Activated CD8-positive, alpha-beta T cell treated with anti-CD3 and anti-CD28 coated beads, Interleukin-2, amount 10 ng/mL, durations not matched to agents 7 days and 5 days (primary cell): Measurements from ENCODE around the gene FBXL7. TPM values are rescaled to one million over a fixed set of nuclear protein-coding genes. Genes with fewer than 3 reads are reported as not detected.

ENCODE experiments used
- ATAC-seq: fragments of 150-1000 bp; cut with Tn5 transposase; one replicate; pipeline ENCODE4 v1.10.0; 2021; ENCODE audit warnings: moderate library complexity
- CTCF ChIA-PET: fragments of 350-600 bp; sonication (Branson Sonifier 250); formaldehyde crosslinking; loops from one replicate; lab custom pipeline; 2021; ENCODE audit warnings: antibody characterized with exemption; lab: Charles Lee
- POLR2A ChIA-PET: fragments of 350-600 bp; sonication (Branson Sonifier 250); formaldehyde crosslinking; loops from one replicate; lab custom pipeline; 2021; ENCODE audit warnings: antibody characterized with exemption; lab: Charles Lee
- DNase-seq: peaks from one replicate; pipeline ENCODE4 v3.0.0-alpha.2; 2020
- H3K27ac Mint-ChIP-seq: one replicate; pipeline ENCODE4 v1.8.0; 2021; ENCODE audit warnings: mild to moderate bottlenecking, mixed read lengths
- H3K27me3 Mint-ChIP-seq: one replicate; pipeline ENCODE4 v1.8.0; 2021; ENCODE audit warnings: low read depth, mixed read lengths
- H3K36me3 Mint-ChIP-seq: one replicate; pipeline ENCODE4 v1.8.0; 2021; ENCODE audit warnings: low read depth, mixed read lengths
- H3K4me1 Mint-ChIP-seq: one replicate; pipeline ENCODE4 v1.8.0; 2021; ENCODE audit warnings: low read depth, mixed read lengths
- H3K4me3 Mint-ChIP-seq: one replicate; pipeline ENCODE4 v1.8.0; 2021; ENCODE audit warnings: mild to moderate bottlenecking, mixed read lengths
- H3K9me3 Mint-ChIP-seq: one replicate; pipeline ENCODE4 v1.8.0; 2022; ENCODE audit warnings: mixed read lengths; ENCODE audit not compliant: insufficient read depth
- total RNA-seq, 2 experiments: library from RNA; stranded (reverse); gene quantifications; one replicate each; pipeline ENCODE4 v1.2.3, GENCODE V29; 2021

Gene FBXL7
- total RNA-seq, 2 experiments from 2014 or later, result not detected

GRCh38 chr5:15571618-15572017, 71.6 kb downstream of the FBXL7 start:
- no peak for ATAC-seq
- H3K27ac Mint-ChIP-seq, result no peak overlapping the region
- no peaks in the 10 kb centered on the region for H3K9me3 Mint-ChIP-seq
- ChIA-PET CTCF (no interaction called here), POLR2A (no interaction called here)
- no peak overlapping the region for H3K4me3 Mint-ChIP-seq
- no peaks in the 10 kb centered on the region for H3K27me3 Mint-ChIP-seq
- no peak for DNase-seq
- H3K36me3 Mint-ChIP-seq, result no peaks in the 10 kb centered on the region
- no peaks in the 10 kb centered on the region for H3K4me1 Mint-ChIP-seq

DNA sequence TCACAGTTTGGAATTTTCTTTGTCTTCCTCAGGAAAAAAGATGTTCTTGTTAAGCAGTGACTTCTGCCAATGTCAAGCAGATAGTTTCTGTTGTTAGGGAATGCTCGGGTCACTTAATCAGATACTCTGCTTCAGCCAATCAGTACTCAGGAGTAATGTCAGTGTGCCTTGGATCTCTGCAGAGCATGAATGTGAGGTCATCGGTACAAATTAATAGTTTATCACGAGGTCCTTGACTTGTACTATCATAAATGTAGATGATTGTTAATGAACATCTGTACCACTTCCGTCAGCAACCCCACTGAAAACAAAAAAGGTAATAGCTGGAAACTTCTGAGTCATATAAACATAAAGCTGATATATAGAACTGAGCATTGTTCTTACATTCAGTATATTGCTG, 73.6 kb downstream of the FBXL7 start:
- H3K36me3 Mint-ChIP-seq, result no peaks in the 10 kb centered on the region
- no peak overlapping the region for H3K27ac Mint-ChIP-seq
- H3K4me3 Mint-ChIP-seq, result no peak overlapping the region
- H3K9me3 Mint-ChIP-seq, result no peaks in the 10 kb centered on the region
- ATAC-seq (no peak), DNase-seq (no peak)
- ChIA-PET CTCF (no interaction called here), POLR2A (no interaction called here)
- H3K27me3 Mint-ChIP-seq, result no peaks in the 10 kb centered on the region
- H3K4me1 Mint-ChIP-seq, result no peaks in the 10 kb centered on the region

DNA sequence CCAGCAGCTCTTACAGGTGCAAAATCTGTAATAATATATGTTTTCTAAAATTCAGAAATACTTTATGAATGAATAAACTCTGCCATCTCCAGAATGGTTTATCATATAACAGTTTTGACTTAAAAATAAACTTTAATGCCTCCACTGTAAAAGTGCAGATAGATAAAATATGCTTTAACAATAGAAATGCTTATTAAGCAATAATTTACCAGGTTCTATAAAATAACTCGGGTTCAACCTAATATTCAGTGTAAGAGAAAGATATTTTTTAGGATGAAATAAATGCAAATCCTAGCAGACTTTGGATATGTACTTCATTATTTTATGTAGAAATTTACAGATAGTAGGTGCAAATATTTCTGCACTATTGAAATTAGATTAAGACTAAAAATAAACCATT, 74.1 kb downstream of the FBXL7 start:
- DNase-seq, result no peak
- H3K4me3 Mint-ChIP-seq, result no peak overlapping the region
- no peaks in the 10 kb centered on the region for H3K9me3 Mint-ChIP-seq
- no peak overlapping the region for H3K27ac Mint-ChIP-seq
- no peak for ATAC-seq
- no peaks in the 10 kb centered on the region for H3K36me3 Mint-ChIP-seq
- no peaks in the 10 kb centered on the region for H3K4me1 Mint-ChIP-seq
- no peaks in the 10 kb centered on the region for H3K27me3 Mint-ChIP-seq
- ChIA-PET CTCF (no interaction called here), POLR2A (no interaction called here)

GRCh38 chr5:15574806-15575325, 74.9 kb downstream of the FBXL7 start:
- Mint-ChIP-seq H3K36me3 (no peaks in the 10 kb centered on the region), H3K4me3 (no peak overlapping the region), H3K9me3 (no peaks in the 10 kb centered on the region), H3K27me3 (no peaks in the 10 kb centered on the region), H3K27ac (no peak overlapping the region), H3K4me1 (no peaks in the 10 kb centered on the region)
- ATAC-seq (no peak), DNase-seq (no peak)
- ChIA-PET CTCF (no interaction called here), POLR2A (no interaction called here)

- H3K4me3 Mint-ChIP-seq, result no peak overlapping the region
- CTCF ChIA-PET, result no interaction called here
- no peaks in the 10 kb centered on the region for H3K27me3 Mint-ChIP-seq
These were observed 75.7 kb downstream of the FBXL7 start for GRCh38 chr5:15575666-15576065.

DNA sequence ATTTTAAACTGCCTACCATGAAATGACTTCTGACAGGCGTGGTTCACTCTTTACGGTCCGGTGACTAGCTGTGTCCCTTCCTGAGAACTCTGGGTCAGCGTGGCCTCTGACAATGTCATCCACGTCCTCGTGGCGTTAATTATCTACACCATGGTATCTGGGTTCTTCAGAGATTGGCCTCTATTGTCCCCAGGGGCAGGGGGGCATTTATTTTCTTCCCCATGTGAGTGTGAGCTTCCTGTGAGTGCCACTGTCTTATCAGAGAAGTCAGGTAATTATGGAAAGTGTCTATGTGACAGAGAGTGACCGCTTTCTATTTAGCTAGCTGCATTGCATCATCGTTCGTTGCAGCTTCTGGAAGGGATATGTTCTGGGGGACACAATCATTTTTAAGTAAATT, 77.2 kb downstream of the FBXL7 start:
- ATAC-seq, result no peak
- no peak for DNase-seq
- H3K27me3 Mint-ChIP-seq, result no peaks in the 10 kb centered on the region
- H3K9me3 Mint-ChIP-seq, result no peaks in the 10 kb centered on the region
- no peak overlapping the region for H3K27ac Mint-ChIP-seq
- no peak overlapping the region for H3K4me3 Mint-ChIP-seq
- no peaks in the 10 kb centered on the region for H3K36me3 Mint-ChIP-seq
- CTCF ChIA-PET, result no interaction called here
- H3K4me1 Mint-ChIP-seq, result no peaks in the 10 kb centered on the region
- POLR2A ChIA-PET, result no interaction called here

More at GRCh38 chr5:15575666-15576065, 75.7 kb downstream of the FBXL7 start:
- H3K36me3 Mint-ChIP-seq, result no peaks in the 10 kb centered on the region
- no peaks in the 10 kb centered on the region for H3K9me3 Mint-ChIP-seq
- DNase-seq (no peak), ATAC-seq (no peak)
- POLR2A ChIA-PET, result no interaction called here
- H3K4me1 Mint-ChIP-seq, result no peaks in the 10 kb centered on the region
- no peak overlapping the region for H3K27ac Mint-ChIP-seq

DNA sequence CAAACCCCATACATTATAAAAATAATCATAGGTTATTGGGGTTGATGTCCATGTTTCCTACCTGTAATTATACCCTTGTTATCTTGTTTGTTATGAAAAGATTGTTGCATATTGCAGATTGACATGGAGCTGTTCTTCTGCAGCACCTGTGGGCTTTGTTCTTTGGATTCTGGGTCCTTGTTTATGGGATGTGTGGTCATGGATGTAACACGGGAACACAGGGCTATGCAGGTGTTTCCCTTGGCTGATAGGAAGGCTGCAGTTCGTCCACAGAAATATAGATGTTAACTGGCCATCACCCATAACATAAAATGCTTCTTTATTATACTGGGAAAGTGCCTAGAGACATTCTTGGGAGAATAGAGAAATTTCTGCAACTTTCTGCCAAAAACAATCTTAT, 77.9 kb downstream of the FBXL7 start:
- Mint-ChIP-seq H3K4me3 (no peak overlapping the region), H3K27ac (no peak overlapping the region), H3K36me3 (no peaks in the 10 kb centered on the region), H3K4me1 (no peaks in the 10 kb centered on the region), H3K9me3 (no peaks in the 10 kb centered on the region), H3K27me3 (no peaks in the 10 kb centered on the region)
- DNase-seq (no peak), ATAC-seq (no peak)
- ChIA-PET POLR2A (no interaction called here), CTCF (interaction anchor here (0.7 kb wide), 1 partner anchor 1266 kb away, joined by 3 read pairs; no protein-coding TSS in a partner anchor)

DNA sequence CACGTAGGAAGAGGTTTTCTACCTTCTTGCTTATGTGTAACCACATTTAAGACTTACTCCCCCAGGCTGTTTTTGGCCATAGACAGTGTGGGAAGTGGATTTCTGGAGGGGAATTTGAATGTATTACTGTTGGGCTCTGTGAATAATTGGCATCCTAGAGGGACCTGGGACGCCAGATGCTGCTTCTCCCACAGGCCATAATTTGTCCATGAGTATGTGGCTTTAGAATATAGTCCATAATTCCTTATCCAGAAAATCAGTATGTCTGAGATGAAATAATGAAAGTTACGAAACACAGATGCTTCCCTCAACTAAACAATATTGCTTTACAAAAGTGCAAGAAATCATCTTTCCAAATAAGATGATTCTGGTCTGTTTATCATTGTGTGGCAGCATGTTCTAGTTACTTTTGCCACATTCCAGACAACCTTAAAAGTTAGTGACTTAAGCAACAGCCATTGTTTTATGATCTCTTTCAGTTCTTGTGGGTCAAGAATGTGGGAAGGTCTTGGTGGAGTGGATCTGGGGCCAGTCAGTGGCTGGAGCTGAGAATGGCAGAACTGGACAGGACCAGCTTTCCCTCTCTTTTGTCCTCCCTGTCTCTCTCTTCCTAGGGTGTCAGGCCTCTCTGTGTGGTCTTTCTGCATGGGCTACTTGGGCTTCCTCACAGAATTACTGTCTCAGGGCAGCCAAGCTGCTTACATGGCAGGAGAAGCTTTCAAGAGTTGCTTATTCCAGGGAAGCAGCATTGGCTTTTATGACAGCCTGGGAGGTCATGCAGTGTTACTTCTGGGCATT, 79.4 kb downstream of the FBXL7 start:
- Mint-ChIP-seq H3K9me3 (no peaks in the 10 kb centered on the region), H3K4me3 (no peak overlapping the region), H3K27me3 (no peaks in the 10 kb centered on the region), H3K36me3 (no peaks in the 10 kb centered on the region), H3K27ac (no peak overlapping the region), H3K4me1 (no peaks in the 10 kb centered on the region)
- ChIA-PET POLR2A (no interaction called here), CTCF (no interaction called here)
- no peak for ATAC-seq
- no peak for DNase-seq

DNA sequence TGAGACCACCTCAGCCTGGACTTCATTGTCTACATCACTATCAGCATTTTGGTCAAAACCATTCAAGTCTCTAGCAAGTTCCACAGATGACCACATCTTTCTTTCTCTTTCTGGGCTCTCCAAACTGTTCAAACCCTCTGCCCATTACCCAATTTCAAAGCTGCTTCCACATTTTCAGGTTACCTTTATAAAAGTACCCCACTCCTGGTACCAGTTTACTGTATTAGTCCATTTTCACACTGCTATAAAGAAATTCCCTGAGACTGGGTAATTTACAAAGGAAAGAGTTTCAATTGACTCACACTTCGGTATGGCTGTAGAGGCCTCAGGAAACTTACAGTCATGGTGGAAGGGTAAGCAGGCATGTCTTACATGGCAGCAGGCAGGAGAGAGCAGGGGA, 84.5 kb downstream of the FBXL7 start:
- CTCF ChIA-PET, result no interaction called here
- no peaks in the 10 kb centered on the region for H3K36me3 Mint-ChIP-seq
- ATAC-seq (no peak), DNase-seq (no peak)
- no peak overlapping the region for H3K4me3 Mint-ChIP-seq
- H3K27ac Mint-ChIP-seq, result no peak overlapping the region
- peaks cover 6% of the 10 kb centered on the region for H3K9me3 Mint-ChIP-seq
- H3K27me3 Mint-ChIP-seq, result no peaks in the 10 kb centered on the region
- H3K4me1 Mint-ChIP-seq, result no peaks in the 10 kb centered on the region
- POLR2A ChIA-PET, result no interaction called here

DNA sequence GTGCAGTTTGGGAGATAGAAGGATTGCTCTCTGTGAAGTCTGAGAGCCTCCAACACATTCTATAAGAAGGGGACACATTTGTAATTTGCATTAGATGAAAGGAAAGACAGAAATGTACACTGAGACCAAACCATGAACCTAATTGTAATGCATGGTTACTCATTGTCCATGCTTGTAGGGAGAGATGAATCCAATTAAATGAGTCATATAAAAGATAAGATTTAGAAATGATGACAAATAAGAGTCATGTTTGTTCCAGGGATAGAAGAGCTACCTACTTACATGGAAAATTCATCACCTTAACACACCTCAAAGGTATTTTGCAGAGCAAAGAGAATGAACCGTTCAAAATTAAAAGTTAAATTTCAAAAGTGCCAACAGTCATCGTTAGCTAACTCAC, 85.1 kb downstream of the FBXL7 start:
- no peaks in the 10 kb centered on the region for H3K36me3 Mint-ChIP-seq
- H3K27ac Mint-ChIP-seq, result no peak overlapping the region
- H3K9me3 Mint-ChIP-seq, result peaks cover 6% of the 10 kb centered on the region
- ATAC-seq (no peak), DNase-seq (no peak)
- no peak overlapping the region for H3K4me3 Mint-ChIP-seq
- ChIA-PET POLR2A (no interaction called here), CTCF (interaction anchor here (0.6 kb wide), 1 partner anchor 29 kb away, joined by 3 read pairs; no protein-coding TSS in a partner anchor)
- H3K27me3 Mint-ChIP-seq, result no peaks in the 10 kb centered on the region
- H3K4me1 Mint-ChIP-seq, result no peaks in the 10 kb centered on the region

DNA sequence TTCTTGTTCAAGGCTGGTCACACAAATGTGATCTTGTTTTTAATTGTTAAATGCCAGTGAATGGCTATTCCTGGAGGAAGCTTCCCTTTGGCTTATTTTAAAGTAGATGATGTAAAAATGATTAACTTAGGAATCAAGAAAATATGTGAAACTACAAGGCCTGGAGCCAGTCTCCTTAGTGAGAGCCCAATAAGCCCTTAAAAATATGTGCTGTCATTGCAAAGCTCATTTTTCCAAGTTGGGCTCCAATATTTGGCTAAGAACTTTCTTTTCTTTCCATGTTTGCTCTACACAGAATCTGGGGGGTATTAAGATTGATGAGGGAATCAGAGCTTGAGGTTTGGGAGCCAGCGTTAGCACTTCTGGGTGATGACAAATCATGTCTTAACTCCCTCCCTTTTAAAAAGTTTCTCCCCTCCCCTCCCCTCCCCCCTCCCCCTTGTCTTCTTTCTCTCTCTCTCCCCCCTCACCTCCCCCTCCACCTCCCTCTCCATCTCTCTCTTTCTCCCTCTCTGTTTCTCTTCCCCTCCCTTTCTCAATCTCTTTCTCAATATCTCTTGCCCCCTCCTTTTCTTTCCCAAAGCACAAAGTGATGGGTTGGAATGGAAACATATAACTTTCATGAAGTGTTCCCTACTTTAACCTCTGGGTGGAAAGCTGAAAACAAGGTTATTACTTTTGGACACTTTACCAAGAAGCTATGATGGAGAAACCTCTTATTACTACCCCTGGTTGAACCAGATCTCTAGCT, 86.0 kb downstream of the FBXL7 start:
- Mint-ChIP-seq H3K4me3 (no peak overlapping the region), H3K27me3 (no peaks in the 10 kb centered on the region), H3K36me3 (no peaks in the 10 kb centered on the region), H3K27ac (no peak overlapping the region), H3K4me1 (no peaks in the 10 kb centered on the region), H3K9me3 (peaks cover 6% of the 10 kb centered on the region)
- ChIA-PET CTCF (interaction anchor here (0.6 kb wide), 1 partner anchor 30 kb away, joined by 3 read pairs; no protein-coding TSS in a partner anchor), POLR2A (no interaction called here)
- no peak for DNase-seq
- no peak for ATAC-seq

GRCh38 chr5:15587916-15588315, 87.9 kb downstream of the FBXL7 start:
- POLR2A ChIA-PET, result no interaction called here
- no peak overlapping the region for H3K27ac Mint-ChIP-seq
- H3K9me3 Mint-ChIP-seq, result peaks cover 6% of the 10 kb centered on the region
- no peak for ATAC-seq
- H3K4me3 Mint-ChIP-seq, result no peak overlapping the region
- no peak for DNase-seq
- H3K4me1 Mint-ChIP-seq, result no peaks in the 10 kb centered on the region
- H3K27me3 Mint-ChIP-seq, result no peaks in the 10 kb centered on the region
- no peaks in the 10 kb centered on the region for H3K36me3 Mint-ChIP-seq
- CTCF ChIA-PET, result no interaction called here
